Naive thymus-derived CD4-positive, alpha-beta T cell (primary cell): ENCODE measurements around the gene FAM13A. TPM values are rescaled to one million over a fixed set of nuclear protein-coding genes. Genes with fewer than 3 reads are reported as not detected.
"Not testable (repeated sequence)": the region's sequence is repeated elsewhere in the genome, so short reads cannot be mapped to it uniquely, and the experiment has no call there.

ENCODE experiments used
- ATAC-seq: fragments of 150-1000 bp; cut with Tn5 transposase; 2 replicates; pipeline ENCODE4 v1.10.0; 2021; ENCODE audit warnings: mild to moderate bottlenecking, moderate library complexity
- CTCF ChIA-PET: fragments of 350-600 bp; sonication (Branson Sonifier 250); formaldehyde crosslinking; loops from one replicate; lab custom pipeline; 2021; ENCODE audit warnings: antibody characterized with exemption; lab: Charles Lee
- POLR2A ChIA-PET: fragments of 350-600 bp; sonication (Branson Sonifier 250); formaldehyde crosslinking; loops from one replicate; lab custom pipeline; 2021; ENCODE audit warnings: antibody characterized with exemption, inconsistent platforms; lab: Charles Lee
- DNase-seq, 9 donors: peaks; one replicate each; pipeline versions ENCODE4 v3.0.0 to v3.0.0-alpha.2; 2020 to 2022; ENCODE audit warnings: mixed read lengths in 1 of 9
- H3K27ac ChIP-seq: one replicate; pipeline ENCODE4 v1.7.0; 2013; ENCODE audit warnings: mild to moderate bottlenecking, low read depth, low read length, moderate library complexity
- H3K27me3 ChIP-seq, 2 donors: one replicate each; pipeline ENCODE4 v1.7.0; 2013; ENCODE audit warnings: low read length in 2 of 2, mild to moderate bottlenecking in 2 of 2, moderate library complexity in 2 of 2; ENCODE audit not compliant: control insufficient read depth in 2 of 2, insufficient read depth in 2 of 2
- H3K36me3 ChIP-seq, 3 experiments: 1 replicate in 2 of 3; 2 replicates in 1 of 3; pipeline ENCODE4 v1.7.0; 2013; ENCODE audit warnings: low read length in 3 of 3, mild to moderate bottlenecking in 3 of 3, moderate library complexity in 1 of 3; ENCODE audit not compliant: insufficient read depth in 3 of 3, control insufficient read depth in 2 of 3
- H3K4me1 ChIP-seq, 2 donors: one replicate each; pipeline ENCODE4 v1.7.0; 2013; ENCODE audit warnings: low read length in 2 of 2, mild to moderate bottlenecking in 2 of 2, moderate library complexity in 1 of 2; ENCODE audit not compliant: control insufficient read depth in 2 of 2, insufficient read depth in 2 of 2
- H3K4me3 ChIP-seq: 2 replicates; pipeline ENCODE4 v1.7.0; 2013; ENCODE audit warnings: mild to moderate bottlenecking, low read length
- H3K9me3 ChIP-seq, 3 experiments: 1 replicate in 2 of 3; 2 replicates in 1 of 3; pipeline ENCODE4 v1.7.0; 2013; ENCODE audit warnings: low read length in 3 of 3; ENCODE audit not compliant: control insufficient read depth in 2 of 3
- H3K27ac Mint-ChIP-seq, 9 donors: one replicate each; pipeline ENCODE4 v1.8.0; 2020 to 2022; ENCODE audit warnings: mixed read lengths in 9 of 9, mild to moderate bottlenecking in 8 of 9, moderate library complexity in 5 of 9, inconsistent platforms in 2 of 9
- H3K27me3 Mint-ChIP-seq, 5 donors: one replicate each; pipeline ENCODE4 v1.8.0; 2021 to 2022; ENCODE audit warnings: mixed read lengths in 5 of 5, mild to moderate bottlenecking in 1 of 5
- H3K36me3 Mint-ChIP-seq, 5 donors: one replicate each; pipeline ENCODE4 v1.8.0; 2020 to 2022; ENCODE audit warnings: mixed read lengths in 5 of 5, mild to moderate bottlenecking in 3 of 5, inconsistent platforms in 1 of 5
- H3K4me1 Mint-ChIP-seq, 7 donors: one replicate each; pipeline ENCODE4 v1.8.0; 2020 to 2022; ENCODE audit warnings: mixed read lengths in 7 of 7, mild to moderate bottlenecking in 3 of 7, inconsistent platforms in 1 of 7
- H3K4me3 Mint-ChIP-seq, 10 donors: one replicate each; pipeline ENCODE4 v1.8.0; 2020 to 2022; ENCODE audit warnings: mild to moderate bottlenecking in 10 of 10, mixed read lengths in 10 of 10, moderate library complexity in 6 of 10, inconsistent platforms in 2 of 10
- H3K9me3 Mint-ChIP-seq, 11 donors: one replicate each; pipeline ENCODE4 v1.8.0; 2020 to 2022; ENCODE audit warnings: mixed read lengths in 11 of 11, mild to moderate bottlenecking in 4 of 11, inconsistent platforms in 1 of 11, moderate library complexity in 1 of 11
- intact Hi-C, 2 donors: fragments of 100-400 bp; cut with micrococcal nuclease; formaldehyde crosslinking; loops; one replicate each; pipeline ENCODE4 v1.15.1; 2023
- polyA plus RNA-seq, 2 donors: library from polyadenylated mRNA; unstranded; fragments of 300-500 nt; fragmentation: Illumina TruSeq; gene quantifications; one replicate each; pipeline ENCODE4 v1.2.3, GENCODE V29; 2021
- total RNA-seq, 6 experiments: library from RNA in 5 of 6; stranded (reverse) in 5 of 6; gene quantifications; 1 replicate in 5 of 6; 2 replicates in 1 of 6; pipeline ENCODE4 v1.2.3 and lab custom pipeline; 2021 to 2026

FAM13A gene
- total and polyA plus RNA-seq, 7 experiments from 2014 or later = 4.5 to 60.4 (median 10.2) TPM

DNA sequence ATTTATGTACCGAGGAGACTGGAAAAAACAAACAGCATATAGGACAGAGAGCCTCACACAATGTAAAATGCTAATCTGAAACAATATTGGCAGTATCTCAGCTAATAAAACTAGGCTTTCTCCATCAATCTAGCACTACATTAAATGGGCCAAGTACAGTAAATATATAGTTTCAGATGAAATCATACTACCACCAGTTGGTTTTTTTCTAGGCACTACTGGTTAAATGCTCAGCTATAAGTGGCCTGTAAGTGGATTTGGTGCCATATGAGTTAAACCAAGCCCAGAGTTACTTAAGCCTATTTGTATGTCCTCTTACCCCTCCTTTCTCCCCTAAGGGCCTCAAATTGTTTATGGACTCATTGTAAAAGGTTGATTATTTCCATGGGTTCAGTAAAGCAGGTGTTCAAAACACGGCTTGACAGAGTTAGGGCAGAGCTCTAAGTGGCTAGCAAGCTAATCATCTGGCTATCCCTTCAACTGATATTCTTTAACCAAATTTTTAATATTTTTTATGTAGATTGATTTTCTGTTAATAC, 57.5 kb downstream of the FAM13A start:
- ATAC-seq = no peak

DNA sequence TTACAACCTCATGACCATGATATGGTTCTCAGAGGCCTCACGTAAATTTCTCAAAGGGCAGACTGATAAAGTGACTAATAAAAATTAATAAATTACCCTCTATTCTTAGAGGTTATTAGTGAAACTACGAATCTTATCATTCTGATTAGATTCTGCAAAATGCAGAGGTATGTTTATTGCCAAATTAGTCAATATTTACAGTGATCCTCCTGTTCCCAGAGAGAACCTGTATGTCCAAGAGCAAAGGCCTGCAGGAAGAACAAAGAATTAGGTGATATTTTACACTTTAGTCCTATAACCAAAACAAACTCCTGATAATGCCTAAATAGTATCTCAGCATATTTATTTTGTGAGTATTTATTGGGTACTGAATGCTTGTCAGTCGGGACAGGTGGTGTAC, 58.1 kb downstream of the FAM13A start:
- Histone ChIP-seq H3K27ac (no peak overlapping the region), H3K27me3 (no peaks in the 10 kb centered on the region), H3K4me3 (no peak overlapping the region), H3K36me3 (no peaks in the 10 kb centered on the region), H3K4me1 (no peaks in the 10 kb centered on the region), H3K9me3 (no peaks in the 10 kb centered on the region)
- H3K4me1 Mint-ChIP-seq = peaks cover 0 to 9% (median 6%) of the 10 kb centered on the region in 7 donors
- no peak overlapping the region for H3K4me3 Mint-ChIP-seq
- intact Hi-C loops = no loop called here
- H3K27ac Mint-ChIP-seq = no peak overlapping the region
- H3K36me3 Mint-ChIP-seq = peaks cover 0 to 5% (median 0%) of the 10 kb centered on the region in 5 donors
- peaks cover 0 to 4% (median 0%) of the 10 kb centered on the region in 5 donors for H3K27me3 Mint-ChIP-seq
- ATAC-seq (no peak), DNase-seq (no peak)
- peaks cover 0 to 5% (median 0%) of the 10 kb centered on the region in 11 donors for H3K9me3 Mint-ChIP-seq
- ChIA-PET POLR2A (no interaction called here), CTCF (no interaction called here)

More for the DNA sequence above, 57.5 kb downstream of the FAM13A start:
- Histone ChIP-seq H3K27ac (no peak overlapping the region), H3K9me3 (no peaks in the 10 kb centered on the region), H3K27me3 (no peaks in the 10 kb centered on the region), H3K36me3 (no peaks in the 10 kb centered on the region), H3K4me3 (no peak overlapping the region), H3K4me1 (no peaks in the 10 kb centered on the region)
- intact Hi-C loops = no loop called here
- H3K4me1 Mint-ChIP-seq = peaks cover 0 to 9% (median 6%) of the 10 kb centered on the region in 7 donors
- ChIA-PET POLR2A (no interaction called here), CTCF (no interaction called here)
- H3K9me3 Mint-ChIP-seq = peaks cover 0 to 5% (median 0%) of the 10 kb centered on the region in 11 donors
- no peak overlapping the region for H3K27ac Mint-ChIP-seq
- peaks cover 0 to 4% (median 0%) of the 10 kb centered on the region in 5 donors for H3K27me3 Mint-ChIP-seq
- H3K4me3 Mint-ChIP-seq = no peak overlapping the region
- no peak for DNase-seq
- peaks cover 0 to 5% (median 0%) of the 10 kb centered on the region in 5 donors for H3K36me3 Mint-ChIP-seq

DNA sequence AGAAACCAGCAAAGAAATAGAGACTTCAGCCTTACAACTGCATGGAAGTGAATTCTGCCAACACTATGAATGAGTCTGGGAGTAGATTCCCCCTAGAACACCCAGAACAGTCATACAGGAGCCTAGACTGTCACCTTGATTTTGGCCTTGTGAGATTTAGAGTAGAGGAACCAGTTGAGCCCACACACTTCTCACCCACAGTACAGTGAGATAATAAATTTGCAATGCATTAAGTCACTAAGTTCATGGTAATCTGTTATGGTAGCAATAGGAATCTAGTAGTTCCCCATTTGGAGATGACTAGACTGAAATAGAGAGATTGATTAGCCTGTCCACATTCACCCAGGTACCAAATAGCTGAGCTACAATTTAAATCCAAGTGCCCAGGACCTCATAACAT, 59.0 kb downstream of the FAM13A start:
- H3K27me3 ChIP-seq = no peaks in the 10 kb centered on the region
- Mint-ChIP-seq H3K27me3 (peaks cover 0 to 4% (median 0%) of the 10 kb centered on the region in 5 donors), H3K9me3 (peaks cover 0 to 5% (median 0%) of the 10 kb centered on the region in 11 donors), H3K27ac (no peak overlapping the region), H3K4me3 (no peak overlapping the region), H3K36me3 (peaks cover 0 to 5% (median 0%) of the 10 kb centered on the region in 5 donors), H3K4me1 (peaks cover 0 to 9% (median 6%) of the 10 kb centered on the region in 7 donors)
- DNase-seq = no peak
- no peaks in the 10 kb centered on the region for H3K9me3 ChIP-seq
- CTCF ChIA-PET = no interaction called here
- ATAC-seq = no peak
- intact Hi-C loops = no loop called here
- no peaks in the 10 kb centered on the region for H3K4me1 ChIP-seq
- POLR2A ChIA-PET = no interaction called here
- no peaks in the 10 kb centered on the region for H3K36me3 ChIP-seq
- no peak overlapping the region for H3K27ac ChIP-seq
- H3K4me3 ChIP-seq = no peak overlapping the region

DNA sequence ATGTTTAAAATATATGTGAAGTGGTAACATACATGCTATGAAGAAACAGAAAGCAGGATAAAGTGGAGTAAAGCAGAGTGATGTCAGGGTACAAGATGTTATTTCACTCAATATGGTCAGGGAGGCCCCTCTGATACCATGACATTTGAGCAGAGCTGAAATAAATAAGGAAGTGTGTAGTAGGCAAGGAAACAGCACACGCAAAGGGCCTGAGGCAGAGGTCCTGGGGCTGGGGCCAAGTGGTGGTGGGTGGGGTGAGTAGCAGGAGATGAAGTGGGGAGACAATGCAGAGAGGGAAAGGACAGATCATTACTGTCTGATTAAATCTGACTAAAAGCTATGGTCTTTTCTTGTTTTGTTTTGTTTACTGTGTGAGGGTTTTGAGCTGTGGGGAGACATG, 61.1 kb downstream of the FAM13A start:
- no peaks in the 10 kb centered on the region for H3K36me3 ChIP-seq
- H3K4me1 Mint-ChIP-seq = peaks cover 0 to 6% (median 4%) of the 10 kb centered on the region in 7 donors
- no peaks in the 10 kb centered on the region for H3K27me3 ChIP-seq
- no peaks in the 10 kb centered on the region for H3K9me3 ChIP-seq
- ChIA-PET CTCF (no interaction called here), POLR2A (no interaction called here)
- peaks cover 0 to 3% (median 0%) of the 10 kb centered on the region in 5 donors for H3K27me3 Mint-ChIP-seq
- peaks cover 0 to 5% (median 0%) of the 10 kb centered on the region in 5 donors for H3K36me3 Mint-ChIP-seq
- DNase-seq (no peak), ATAC-seq (no peak)
- intact Hi-C loops = no loop called here
- no peak overlapping the region for H3K27ac ChIP-seq
- H3K4me3 ChIP-seq = no peak overlapping the region
- H3K4me1 ChIP-seq = no peaks in the 10 kb centered on the region
- H3K4me3 Mint-ChIP-seq = no peak overlapping the region
- peaks cover 0 to 5% (median 0%) of the 10 kb centered on the region in 11 donors for H3K9me3 Mint-ChIP-seq
- H3K27ac Mint-ChIP-seq = peak overlapping the region in 1 of 9 donors; percentile 57

DNA sequence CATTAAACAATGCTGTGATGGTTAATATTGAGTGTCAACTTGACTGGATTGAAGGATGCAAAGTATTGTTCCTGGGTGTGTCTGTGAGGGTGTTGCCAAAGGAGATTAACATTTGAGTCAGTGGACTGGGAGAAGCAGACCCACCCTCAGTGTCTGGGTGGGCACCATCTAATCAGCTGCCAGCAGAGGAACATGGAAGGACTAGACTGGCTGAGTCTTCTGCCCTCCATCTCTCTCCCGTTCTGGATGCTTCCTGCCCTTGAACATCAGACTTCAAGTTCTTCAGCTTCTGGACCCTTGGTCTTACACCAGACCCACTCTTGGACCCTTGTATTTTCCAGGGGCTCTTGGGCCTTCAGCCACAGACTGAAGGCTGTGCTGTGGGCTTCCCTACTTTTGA, 61.7 kb downstream of the FAM13A start:
- H3K9me3 Mint-ChIP-seq = not testable (repeated sequence)

DNA sequence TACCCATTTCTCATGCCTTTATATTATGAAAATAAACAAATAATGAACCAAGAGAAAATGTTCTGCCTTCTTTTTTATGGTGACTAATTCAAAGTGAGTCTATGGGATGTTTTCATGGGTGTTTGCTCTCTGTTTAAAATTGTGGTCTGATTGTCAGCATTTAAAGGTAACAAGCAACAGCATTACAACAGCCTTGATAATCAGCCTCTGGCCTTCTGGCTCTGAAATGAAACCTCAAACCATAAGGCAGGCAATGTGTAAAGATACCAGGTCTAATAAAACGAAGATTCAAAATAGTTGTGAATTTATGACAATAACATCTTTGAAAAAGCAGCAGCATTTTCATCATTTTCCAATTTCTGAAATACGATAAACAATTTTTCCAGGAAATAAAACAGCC, 63.7 kb downstream of the FAM13A start:
- intact Hi-C loops = no loop called here
- POLR2A ChIA-PET = no interaction called here
- Mint-ChIP-seq H3K9me3 (peaks cover 0 to 5% (median 0%) of the 10 kb centered on the region in 11 donors), H3K36me3 (peaks cover 0 to 5% (median 0%) of the 10 kb centered on the region in 5 donors), H3K27me3 (peaks cover 0 to 3% (median 0%) of the 10 kb centered on the region in 5 donors), H3K4me1 (peaks cover 0 to 4% (median 0%) of the 10 kb centered on the region in 7 donors), H3K4me3 (no peak overlapping the region), H3K27ac (peak overlapping the region in 1 of 9 donors; percentile 2)
- H3K4me3 ChIP-seq = no peak overlapping the region
- no peaks in the 10 kb centered on the region for H3K4me1 ChIP-seq
- no peak for ATAC-seq
- no peaks in the 10 kb centered on the region for H3K27me3 ChIP-seq
- no peak overlapping the region for H3K27ac ChIP-seq
- H3K36me3 ChIP-seq = no peaks in the 10 kb centered on the region
- DNase-seq = no peak
- no peaks in the 10 kb centered on the region for H3K9me3 ChIP-seq
- CTCF ChIA-PET = no interaction called here

More for the DNA sequence above, 61.7 kb downstream of the FAM13A start:
- H3K36me3 ChIP-seq, H3K4me1 ChIP-seq, H3K9me3 ChIP-seq, H3K27me3 Mint-ChIP-seq, POLR2A ChIA-PET, H3K27ac Mint-ChIP-seq, H3K4me3 Mint-ChIP-seq, H3K4me1 Mint-ChIP-seq, H3K27ac ChIP-seq, H3K27me3 ChIP-seq, DNase-seq, CTCF ChIA-PET, intact Hi-C loops, ATAC-seq, H3K4me3 ChIP-seq, H3K36me3 Mint-ChIP-seq: not testable (repeated sequence)

DNA sequence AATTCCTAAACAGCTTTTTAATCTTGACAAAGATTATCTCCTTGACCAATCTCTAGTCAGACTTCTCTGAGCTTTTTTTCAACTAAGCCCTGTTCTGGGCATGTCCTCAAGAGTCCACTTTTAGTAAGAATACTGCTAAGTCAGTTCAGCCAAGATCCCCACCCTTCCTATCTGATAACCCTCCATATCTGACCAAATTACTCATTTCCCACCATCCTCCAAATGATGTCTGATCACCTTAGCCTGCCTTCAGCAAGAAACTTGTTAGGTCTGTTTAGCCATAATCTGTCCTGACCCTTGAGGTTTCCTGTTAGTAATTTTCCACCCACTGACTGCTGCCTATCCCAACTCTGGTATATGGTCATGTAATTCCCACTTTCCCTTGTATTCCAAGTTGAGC, 65.2 kb downstream of the FAM13A start:
- H3K4me1 ChIP-seq = no peaks in the 10 kb centered on the region
- H3K27ac ChIP-seq = no peak overlapping the region
- H3K36me3 ChIP-seq = no peaks in the 10 kb centered on the region
- intact Hi-C loops = no loop called here
- Mint-ChIP-seq H3K4me1 (peaks cover 0 to 4% (median 0%) of the 10 kb centered on the region in 7 donors), H3K27me3 (peaks cover 0 to 3% (median 0%) of the 10 kb centered on the region in 5 donors), H3K27ac (no peak overlapping the region), H3K36me3 (peaks cover 0 to 5% (median 0%) of the 10 kb centered on the region in 5 donors), H3K9me3 (peaks cover 0 to 7% (median 0%) of the 10 kb centered on the region in 11 donors), H3K4me3 (no peak overlapping the region)
- no peak overlapping the region for H3K4me3 ChIP-seq
- H3K27me3 ChIP-seq = no peaks in the 10 kb centered on the region
- ATAC-seq = no peak
- H3K9me3 ChIP-seq = no peaks in the 10 kb centered on the region
- CTCF ChIA-PET = interaction anchor here (0.5 kb wide), 1 partner anchor 46 kb away, joined by 4 read pairs; no protein-coding TSS in a partner anchor
- DNase-seq = no peak
- POLR2A ChIA-PET = no interaction called here
